Endodermal cell (in vitro differentiated cells): ENCODE results near the gene CASK. TPM values are rescaled to one million over a fixed set of nuclear protein-coding genes. Genes with fewer than 3 reads are reported as not detected.

ENCODE experiments used
- DNase-seq: peaks from one replicate; pipeline ENCODE4 v3.0.0-alpha.2; 2017
- H3K27ac ChIP-seq: 2 replicates; pipeline ENCODE4 v1.5.1; 2013; ENCODE audit warnings: mild to moderate bottlenecking, low read depth, low read length, moderate library complexity
- H3K27me3 ChIP-seq: 2 replicates; pipeline ENCODE4 v1.6.1; 2013; ENCODE audit warnings: mild to moderate bottlenecking, low read length, moderate library complexity; ENCODE audit not compliant: insufficient read depth, control insufficient read depth, poor library complexity, severe bottlenecking
- H3K36me3 ChIP-seq: 2 replicates; pipeline ENCODE4 v1.7.0; 2013; ENCODE audit warnings: mild to moderate bottlenecking, low read length, moderate library complexity; ENCODE audit not compliant: control insufficient read depth, insufficient read depth
- H3K4me1 ChIP-seq: one replicate; pipeline ENCODE4 v1.7.0; 2013; ENCODE audit warnings: low read length; ENCODE audit not compliant: control insufficient read depth, insufficient read depth
- H3K4me3 ChIP-seq: 2 replicates; pipeline ENCODE4 v1.5.1; 2013; ENCODE audit warnings: mild to moderate bottlenecking, low read length, moderate library complexity
- H3K9ac ChIP-seq: 2 replicates; pipeline ENCODE4 v1.6.1; 2013; ENCODE audit warnings: mild to moderate bottlenecking, low read length, moderate library complexity; ENCODE audit not compliant: poor library complexity, severe bottlenecking; ENCODE audit errors: extremely low read depth
- H3K9me3 ChIP-seq: 2 replicates; pipeline ENCODE4 v1.6.1; 2013; ENCODE audit warnings: mild to moderate bottlenecking, low read length, moderate library complexity; ENCODE audit not compliant: control insufficient read depth
- H3K27ac Mint-ChIP-seq: 2 replicates; pipeline ENCODE4 v1.8.0; 2020; ENCODE audit warnings: mixed read lengths
- H3K27me3 Mint-ChIP-seq: 2 replicates; pipeline ENCODE4 v1.8.0; 2021; ENCODE audit warnings: mild to moderate bottlenecking, mixed read lengths; ENCODE audit not compliant: insufficient read depth
- H3K36me3 Mint-ChIP-seq: 2 replicates; pipeline ENCODE4 v1.8.0; 2020; ENCODE audit warnings: low read depth, mixed read lengths
- H3K4me1 Mint-ChIP-seq: 2 replicates; pipeline ENCODE4 v1.8.0; 2020; ENCODE audit warnings: mixed read lengths
- H3K4me3 Mint-ChIP-seq: 2 replicates; pipeline ENCODE4 v1.8.0; 2020; ENCODE audit warnings: mild to moderate bottlenecking, moderate library complexity, mixed read lengths
- H3K9me3 Mint-ChIP-seq: 2 replicates; pipeline ENCODE4 v1.8.0; 2020; ENCODE audit warnings: mild to moderate bottlenecking, mixed read lengths
- CTCF ChIP-seq: fragments of 200-600 bp; sonication (generic); conservative IDR thresholded peaks from 2 replicates; pipeline ENCODE4 v1.5.0; 2021; ENCODE audit warnings: antibody characterized with exemption, mild to moderate bottlenecking
- WGBS, 2 experiments: methylation state at CpG; one replicate each; pipeline versions ENCODE4 v1.1.5 to v1.1.7; 2013; ENCODE audit warnings: missing lambda C conversion rate in 2 of 2, mixed read lengths in 1 of 2; ENCODE audit not compliant: insufficient coverage in 1 of 2, insufficient read length in 1 of 2; 5-methylcytosine and 5-hydroxymethylcytosine counted together
- total RNA-seq, 2 donors: library from RNA; stranded (reverse); fragmentation: NEBNext Ultra II Directional in 1 of 2; extraction: Animal tissue kit (Norgen Biotek cat#: 25700) in 1 of 2; gene quantifications; 2 replicates in 1 of 2; 3 replicates in 1 of 2; pipeline ENCODE4 v1.2.1, GENCODE V29; 2021

Gene CASK
- total RNA-seq, 2 donors from 2014 or later, result 79.1 to 87.1 TPM

- Histone ChIP-seq H3K4me3 (no peak overlapping the region), H3K36me3 (no peaks in the 10 kb centered on the region), H3K9ac (no peak overlapping the region), H3K4me1 (no peaks in the 10 kb centered on the region), H3K27me3 (no peaks in the 10 kb centered on the region), H3K27ac (no peak overlapping the region), H3K9me3 (no peaks in the 10 kb centered on the region)
- H3K27ac Mint-ChIP-seq, result no peak overlapping the region
- H3K27me3 Mint-ChIP-seq, result no peaks in the 10 kb centered on the region
- H3K9me3 Mint-ChIP-seq, result peaks cover 19% of the 10 kb centered on the region
- no peak overlapping the region for H3K4me3 Mint-ChIP-seq
- WGBS, 2 experiments, result 89% methylated on average over 1 of the region's 1 CpG; no CpG with 5 or more reads in 1 of the 2 experiments
- peaks cover 14% of the 10 kb centered on the region for H3K36me3 Mint-ChIP-seq
- H3K4me1 Mint-ChIP-seq, result no peaks in the 10 kb centered on the region
- DNase-seq, result no peak
- no peak for TF ChIP-seq CTCF
These were observed 37.6 kb downstream of the CASK start for GRCh38 chrX:41885724-41886123.

- Histone ChIP-seq H3K4me1 (no peaks in the 10 kb centered on the region), H3K9me3 (no peaks in the 10 kb centered on the region), H3K4me3 (no peak overlapping the region), H3K27me3 (no peaks in the 10 kb centered on the region), H3K36me3 (no peaks in the 10 kb centered on the region), H3K9ac (no peak overlapping the region), H3K27ac (no peak overlapping the region)
- no peaks in the 10 kb centered on the region for H3K36me3 Mint-ChIP-seq
- no peak overlapping the region for H3K4me3 Mint-ChIP-seq
- WGBS, 2 experiments, result no CpG with 5 or more reads among the region's 1 CpG
- no peaks in the 10 kb centered on the region for H3K4me1 Mint-ChIP-seq
- no peaks in the 10 kb centered on the region for H3K27me3 Mint-ChIP-seq
- H3K9me3 Mint-ChIP-seq, result peaks cover 20% of the 10 kb centered on the region
- no peak for TF ChIP-seq CTCF
- no peak for DNase-seq
- H3K27ac Mint-ChIP-seq, result no peak overlapping the region
These were observed 42.2 kb downstream of the CASK start for GRCh38 chrX:41881166-41881565.

- Histone ChIP-seq H3K27me3 (no peaks in the 10 kb centered on the region), H3K9me3 (no peaks in the 10 kb centered on the region), H3K4me3 (no peak overlapping the region), H3K4me1 (no peaks in the 10 kb centered on the region), H3K27ac (no peak overlapping the region), H3K36me3 (no peaks in the 10 kb centered on the region), H3K9ac (no peak overlapping the region)
- Mint-ChIP-seq H3K9me3 (peaks cover 23% of the 10 kb centered on the region), H3K4me3 (no peak overlapping the region), H3K4me1 (peaks cover 9% of the 10 kb centered on the region), H3K27me3 (no peaks in the 10 kb centered on the region), H3K36me3 (no peaks in the 10 kb centered on the region), H3K27ac (no peak overlapping the region)
- WGBS, 2 experiments, result 100% methylated on average over 1 of the region's 2 CpGs; no CpG with 5 or more reads in 1 of the 2 experiments
- no peak for TF ChIP-seq CTCF
- DNase-seq, result no peak
These were observed 46.2 kb downstream of the CASK start for GRCh38 chrX:41877167-41877566.
